NCI-H526 (cell line): ENCODE results near the gene NKD1.

Experiments
- DNase-seq, 2 experiments: peaks; one replicate each; lab custom pipeline; 2025; lab: John Stamatoyannopoulos, UW

The NKD1 gene

DNA sequence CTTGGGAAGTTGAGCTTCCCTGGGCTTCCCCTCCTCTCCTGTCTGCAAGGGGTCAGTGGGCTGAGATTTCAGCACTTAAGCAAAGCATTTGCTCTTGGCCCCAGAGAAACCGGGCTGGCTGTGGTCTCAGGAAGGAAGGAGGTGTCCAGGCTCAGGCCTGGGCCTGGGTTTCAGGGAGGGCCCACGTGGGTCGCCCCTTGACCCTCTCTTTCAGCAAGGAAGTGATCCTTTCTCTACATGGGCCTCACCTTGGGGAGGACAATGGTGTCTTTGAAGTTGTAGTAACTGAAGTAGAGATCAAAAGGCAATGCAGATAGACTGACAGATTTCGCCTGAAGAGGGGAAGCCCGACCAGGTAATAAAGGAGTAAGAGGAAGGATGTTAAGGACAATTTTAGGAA is 147.9 kb downstream of the NKD1 start:
- no peak for DNase-seq

DNA sequence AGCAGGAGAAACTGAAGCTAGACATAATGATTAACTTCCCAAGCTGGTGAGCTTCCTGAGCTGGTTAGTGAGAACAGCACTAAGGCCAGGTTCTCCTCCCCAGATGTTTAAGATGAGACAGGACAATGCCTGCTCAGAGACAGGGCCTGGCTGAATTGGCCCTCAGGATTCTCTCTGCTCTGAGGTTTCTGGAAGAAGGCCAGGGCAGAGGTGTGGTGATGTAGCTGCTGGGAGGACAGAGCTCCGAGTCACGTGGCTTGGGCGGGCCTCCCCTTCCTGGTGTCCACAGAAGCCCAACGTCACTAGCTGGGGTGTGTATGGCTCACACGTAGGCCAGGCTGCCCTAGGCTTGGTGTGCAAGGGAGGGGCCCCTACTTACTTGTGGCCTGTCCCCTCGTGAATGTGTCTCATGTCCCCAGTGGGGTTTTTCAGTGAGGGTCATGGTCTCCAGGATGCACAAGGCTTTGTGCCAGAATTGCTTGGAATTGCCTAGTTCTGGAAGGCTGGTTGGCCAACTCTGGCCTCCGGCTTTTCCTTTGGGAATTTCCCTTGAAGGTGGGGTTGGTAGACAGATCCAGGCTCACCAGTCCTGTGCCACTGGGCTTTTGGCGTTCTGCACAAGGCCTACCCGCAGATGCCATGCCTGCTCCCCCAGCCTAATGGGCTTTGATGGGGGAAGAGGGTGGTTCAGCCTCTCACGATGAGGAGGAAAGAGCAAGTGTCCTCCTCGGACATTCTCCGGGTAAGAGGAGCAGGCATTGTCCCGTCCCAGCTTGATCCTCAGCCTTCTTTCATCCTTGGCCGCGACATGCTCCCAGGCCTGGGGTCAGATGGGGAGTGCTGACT is 148.6 kb downstream of the NKD1 start:
- no peak for DNase-seq

DNA sequence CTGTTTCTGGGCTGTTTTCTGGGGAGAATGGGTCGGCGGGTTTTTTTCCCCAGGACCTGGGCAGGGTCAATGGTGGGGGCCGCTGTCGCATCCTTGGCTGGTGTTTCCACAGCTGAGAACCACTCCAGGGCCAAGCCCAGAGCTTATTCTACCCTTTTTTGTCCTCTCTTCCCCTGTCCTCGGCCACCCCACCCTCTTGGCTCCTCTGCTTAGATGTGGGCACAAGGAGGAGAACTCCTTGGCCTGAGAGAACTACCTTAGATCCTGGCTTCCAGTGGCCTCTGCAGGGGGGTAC is 149.2 kb downstream of the NKD1 start:
- no peak for DNase-seq

- DNase-seq: no peak
Observed at GRCh38 chr16:50697881-50698767, 149.9 kb downstream of the NKD1 start.
